Fibroblast of lung (primary cell): ENCODE data around the gene BGN. TPM values are rescaled to one million over a fixed set of nuclear protein-coding genes. Genes with fewer than 3 reads are reported as not detected.
A peak's percentile ranks its signal among the peaks of the same experiment; 100 is the strongest.

Experiments
- DNase-seq, 2 donors: peaks; one replicate each; pipeline versions ENCODE4 v3.0.0 to v3.0.0-alpha.2; 2010; ENCODE audit warnings: low read depth in 2 of 2
- H2AFZ ChIP-seq: 2 replicates; pipeline ENCODE4 v1.5.1; 2012; ENCODE audit warnings: low read length, control low read depth, inconsistent platforms
- H3K27ac ChIP-seq: 2 replicates; pipeline ENCODE4 v1.5.1; 2011; ENCODE audit warnings: low read length, control low read depth; ENCODE audit not compliant: insufficient read depth
- H3K27me3 ChIP-seq: 2 replicates; pipeline ENCODE4 v1.5.1; 2011; ENCODE audit warnings: mild to moderate bottlenecking, low read length; ENCODE audit not compliant: control insufficient read depth, insufficient read depth
- H3K36me3 ChIP-seq: 2 replicates; pipeline ENCODE4 v1.5.1; 2011; ENCODE audit warnings: low read length; ENCODE audit not compliant: control insufficient read depth, insufficient read depth
- H3K4me1 ChIP-seq: 2 replicates; pipeline ENCODE4 v1.5.1; 2011; ENCODE audit warnings: low read length; ENCODE audit not compliant: control insufficient read depth, insufficient read depth; ENCODE audit errors: extremely low read depth
- H3K4me2 ChIP-seq: 2 replicates; pipeline ENCODE4 v1.5.1; 2011; ENCODE audit warnings: low read length, control low read depth; ENCODE audit not compliant: insufficient read depth; ENCODE audit errors: extremely low read depth
- H3K4me3 ChIP-seq, 4 experiments: fragments of 200-600 bp in 1 of 4; sonication (generic) in 1 of 4; replicated peaks in 1 of 4; 2 replicates each; pipeline ENCODE4 v1.5.1; 2011 to 2016; ENCODE audit warnings: low read length in 4 of 4, low read depth in 3 of 4, mild to moderate bottlenecking in 3 of 4, control low read depth in 2 of 4, inconsistent platforms in 1 of 4, mixed read lengths in 1 of 4; ENCODE audit not compliant: insufficient read depth in 1 of 4; ENCODE audit errors: control extremely low read depth in 1 of 4
- H3K79me2 ChIP-seq: 2 replicates; pipeline ENCODE4 v1.5.1; 2012; ENCODE audit warnings: mild to moderate bottlenecking, low read length, inconsistent platforms; ENCODE audit not compliant: control insufficient read depth, insufficient read depth
- H3K9ac ChIP-seq: 2 replicates; pipeline ENCODE4 v1.5.1; 2011; ENCODE audit warnings: mild to moderate bottlenecking, low read length, control low read depth; ENCODE audit not compliant: insufficient read depth
- H3K9me3 ChIP-seq: 2 replicates; pipeline ENCODE4 v1.5.1; 2012; ENCODE audit warnings: low read depth, low read length; ENCODE audit not compliant: control insufficient read depth, insufficient read depth
- H4K20me1 ChIP-seq: 2 replicates; pipeline ENCODE4 v1.5.1; 2011; ENCODE audit warnings: low read length; ENCODE audit not compliant: control insufficient read depth, insufficient read depth; ENCODE audit errors: extremely low read depth
- CTCF ChIP-seq, 2 donors: IDR thresholded peaks in 1 of 2; conservative IDR thresholded peaks in 1 of 2; 1 replicate in 1 of 2; 2 replicates in 1 of 2; pipeline ENCODE4 v1.5.1; 2011 to 2012; ENCODE audit warnings: low read length in 2 of 2, control low read depth in 1 of 2, inconsistent platforms in 1 of 2, low read depth in 1 of 2, mild to moderate bottlenecking in 1 of 2
- EZH2 ChIP-seq: IDR thresholded peaks from 2 replicates; pipeline ENCODE4 v1.5.1; 2012; ENCODE audit warnings: low read length, control low read depth, mild to moderate bottlenecking; ENCODE audit errors: missing control alignments
- polyA minus RNA-seq: library from RNA; depleted of rRNA, polyadenylated mRNA; stranded (reverse); fragments of >200 nt; gene quantifications from 2 replicates; pipeline ENCODE4 v1.2.3, GENCODE V29; 2011; ENCODE audit warnings: low replicate concordance
- polyA plus RNA-seq, 2 donors: library from polyadenylated mRNA; depleted of rRNA in 1 of 2; stranded (reverse) in 1 of 2; unstranded in 1 of 2; fragments of >200 nt; gene quantifications; 2 replicates each; pipeline ENCODE4 v1.2.1, GENCODE V29; 2011 to 2012; ENCODE audit warnings: missing spikeins in 1 of 2
- total RNA-seq: library from RNA; depleted of rRNA; stranded (reverse); fragments of >200 nt; gene quantifications from 2 replicates; pipeline ENCODE4 v1.2.1, GENCODE V29; 2014

Gene BGN
- total RNA-seq (10.1 and 18.7 TPM in 2 replicates), polyA plus RNA-seq (21.4 and 61.7 TPM in 2 replicates), polyA minus RNA-seq (40.5 and 212 TPM in 2 replicates)
- 38.1 and 143 TPM in 2 replicates for polyA plus RNA-seq (2012)

- Histone ChIP-seq H3K9ac (peak within 1 kb of the TSS; percentile 23), H3K27me3 (no peaks in the 10 kb centered on the region), H3K79me2 (no peaks in the 10 kb centered on the region), H3K27ac (no peak within 1 kb of the TSS), H4K20me1 (no peaks in the 10 kb centered on the region), H3K4me2 (peak within 1 kb of the TSS; percentile 64), H3K36me3 (no peaks in the 10 kb centered on the region), H3K4me1 (peaks cover 3% of the 10 kb centered on the region), H3K9me3 (no peaks in the 10 kb centered on the region), H2AFZ (peak within 1 kb of the TSS; percentile 44), H3K4me3 (peak within 1 kb of the TSS; percentile 25 to 61 (median 52))
- peak; percentile 41 to 78 for DNase-seq
- peak in 1 of 2 donors; percentile 43 for TF ChIP-seq CTCF (conservative IDR thresholded peaks at IDR 0.05 in 1 of 2, IDR thresholded peaks at IDR 0.05 in 1 of 2; ENCODE audit: low read depth in 1 of 2, low read length in 2 of 2)
- TF ChIP-seq EZH2, result no peak
Measured at GRCh38 chrX:153494541-153495361, at the start of gene BGN. TSS of gene BGN (plus strand) at chrX:153494980. CDS start at chrX:153504632, 9,652 bp downstream.

DNA sequence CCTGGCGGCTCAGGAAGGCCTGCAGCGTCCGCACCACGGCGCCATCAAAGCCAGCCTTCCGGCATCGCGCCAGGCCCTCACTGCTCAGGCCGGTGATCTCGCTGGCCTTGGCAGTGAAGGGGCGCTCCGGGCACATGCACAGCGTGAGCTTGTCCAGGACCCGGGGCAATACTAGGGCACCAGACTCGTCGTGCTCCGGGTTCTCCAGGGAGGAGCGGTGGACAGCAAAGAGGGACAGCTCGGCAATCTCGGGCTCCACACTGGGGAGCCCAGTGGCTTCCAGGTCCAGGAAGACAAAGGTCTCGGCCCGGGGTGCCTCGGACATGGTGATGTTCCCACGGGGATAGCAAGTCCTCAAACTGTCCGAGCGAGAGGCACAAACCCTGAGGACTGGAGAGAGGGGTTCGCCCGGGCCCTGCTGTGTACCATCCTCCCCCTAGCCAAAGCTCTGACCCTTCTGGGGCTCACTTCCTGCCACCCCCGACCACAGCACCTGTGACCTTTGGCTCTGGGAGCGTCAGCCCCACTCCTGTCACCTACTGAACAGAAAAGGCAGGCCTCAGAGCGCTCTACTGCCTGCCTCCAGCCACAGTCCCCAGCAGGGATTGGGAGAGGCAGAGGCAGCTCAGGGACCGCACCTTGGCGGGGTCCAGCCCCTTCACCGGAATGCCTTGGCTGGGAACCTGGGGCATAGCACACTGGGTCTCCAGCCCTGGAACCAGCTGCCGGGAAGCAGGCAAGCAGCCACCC is 49.5 kb upstream of the BGN start:
- TF ChIP-seq EZH2, result no peak
- no peak for TF ChIP-seq CTCF (conservative IDR thresholded peaks at IDR 0.05 in 1 of 2, IDR thresholded peaks at IDR 0.05 in 1 of 2; ENCODE audit: low read depth in 1 of 2, low read length in 2 of 2)
- Histone ChIP-seq H3K4me2 (no peak overlapping the region), H3K27me3 (no peaks in the 10 kb centered on the region), H4K20me1 (no peaks in the 10 kb centered on the region), H2AFZ (no peak overlapping the region), H3K9ac (no peak overlapping the region), H3K36me3 (no peaks in the 10 kb centered on the region), H3K9me3 (no peaks in the 10 kb centered on the region), H3K27ac (no peak overlapping the region), H3K79me2 (no peaks in the 10 kb centered on the region), H3K4me3 (no peak overlapping the region), H3K4me1 (no peaks in the 10 kb centered on the region)
- DNase-seq, result no peak
